OCI-LY3 (cell line): ENCODE measurements around the gene AHCYL2.

Source experiments
- H2AFZ ChIP-seq: fragments of 200-600, 300-600 bp; shearing (Covaris generic); 2 replicates; pipeline ENCODE4 v1.6.0; 2014; ENCODE audit warnings: antibody characterized with exemption, low read depth, low read length
- H3K27ac ChIP-seq: fragments of 200-600, 300-600 bp; sonication (generic); 2 replicates; pipeline ENCODE4 v1.5.1; 2014; ENCODE audit warnings: mild to moderate bottlenecking, low read length, moderate library complexity, mixed read lengths
- H3K27me3 ChIP-seq: fragments of 200-600, 300-600 bp; sonication (generic); 2 replicates; pipeline ENCODE4 v1.6.1; 2014; ENCODE audit warnings: low read depth, low read length, mixed read lengths
- H3K36me3 ChIP-seq: fragments of 200-600, 300-600 bp; sonication (generic); replicated peaks from 2 replicates; pipeline ENCODE3; 2014; ENCODE audit warnings: low read depth, low read length, mixed read lengths
- H3K4me1 ChIP-seq: fragments of 300-600, 200-600 bp; sonication (generic); 2 replicates; pipeline ENCODE4 v1.6.1; 2014; ENCODE audit warnings: low read length, mixed read lengths
- H3K4me2 ChIP-seq: fragments of 200-600, 300-600 bp; sonication (generic); 2 replicates; pipeline ENCODE4 v1.6.1; 2014; ENCODE audit warnings: low read length, mixed read lengths
- H3K4me3 ChIP-seq: fragments of 300-600, 200-600 bp; sonication (generic); 2 replicates; pipeline ENCODE4 v1.5.1; 2014; ENCODE audit warnings: antibody characterized with exemption, mild to moderate bottlenecking, low read length, moderate library complexity
- H3K79me2 ChIP-seq: fragments of 300-600, 200-600 bp; shearing (Covaris generic); 2 replicates; pipeline ENCODE4 v1.6.1; 2014; ENCODE audit warnings: mild to moderate bottlenecking, low read length, mixed read lengths
- H3K9ac ChIP-seq: fragments of 300-600, 200-600 bp; shearing (Covaris generic); 2 replicates; pipeline ENCODE4 v1.6.0; 2014; ENCODE audit warnings: mild to moderate bottlenecking, low read length, moderate library complexity
- H3K9me3 ChIP-seq: fragments of 200-600, 300-600 bp; shearing (Covaris generic); 2 replicates; pipeline ENCODE4 v1.6.1; 2014; ENCODE audit warnings: low read length, mixed read lengths; ENCODE audit not compliant: insufficient read depth
- H4K20me1 ChIP-seq: fragments of 200-600, 300-600 bp; sonication (generic); 2 replicates; pipeline ENCODE4 v1.6.1; 2016; ENCODE audit warnings: low read length, mixed read lengths; ENCODE audit not compliant: insufficient read depth
- EZH2phosphoT487 ChIP-seq: fragments of 200-600 bp; shearing (Covaris generic); IDR thresholded peaks from 2 replicates; pipeline ENCODE4 v1.6.1; 2018; ENCODE audit warnings: antibody characterized with exemption, mixed run types, low read depth
- TF ChIP-seq, protein P1 (sequence below): fragments of 200-600, 300-600 bp; sonication (generic); IDR thresholded peaks from 2 replicates; pipeline ENCODE4 v1.5.1; 2014; ENCODE audit warnings: antibody characterized with exemption, low read length, low read depth

The AHCYL2 gene

DNA sequence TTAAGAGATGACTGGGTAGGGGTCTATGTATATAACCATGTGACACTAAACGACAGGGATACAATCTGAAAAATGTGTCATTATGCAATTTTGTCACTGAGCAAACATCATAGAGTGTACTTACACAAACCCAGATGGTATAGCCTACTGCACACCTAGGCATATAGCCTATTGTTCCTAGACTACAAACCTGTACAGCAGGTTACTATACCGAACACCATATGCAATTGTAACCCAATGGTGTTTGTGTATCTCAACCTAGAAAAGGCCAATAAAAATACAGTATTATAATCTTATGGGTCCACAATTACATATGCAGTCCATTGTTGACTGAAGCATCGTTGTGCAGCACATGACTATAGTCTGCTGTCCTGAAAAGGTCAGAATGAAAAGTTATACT, 232.3 kb downstream of the AHCYL2 start:
- no peak for TF ChIP-seq EZH2phosphoT487
- TF ChIP-seq, protein P1, sequence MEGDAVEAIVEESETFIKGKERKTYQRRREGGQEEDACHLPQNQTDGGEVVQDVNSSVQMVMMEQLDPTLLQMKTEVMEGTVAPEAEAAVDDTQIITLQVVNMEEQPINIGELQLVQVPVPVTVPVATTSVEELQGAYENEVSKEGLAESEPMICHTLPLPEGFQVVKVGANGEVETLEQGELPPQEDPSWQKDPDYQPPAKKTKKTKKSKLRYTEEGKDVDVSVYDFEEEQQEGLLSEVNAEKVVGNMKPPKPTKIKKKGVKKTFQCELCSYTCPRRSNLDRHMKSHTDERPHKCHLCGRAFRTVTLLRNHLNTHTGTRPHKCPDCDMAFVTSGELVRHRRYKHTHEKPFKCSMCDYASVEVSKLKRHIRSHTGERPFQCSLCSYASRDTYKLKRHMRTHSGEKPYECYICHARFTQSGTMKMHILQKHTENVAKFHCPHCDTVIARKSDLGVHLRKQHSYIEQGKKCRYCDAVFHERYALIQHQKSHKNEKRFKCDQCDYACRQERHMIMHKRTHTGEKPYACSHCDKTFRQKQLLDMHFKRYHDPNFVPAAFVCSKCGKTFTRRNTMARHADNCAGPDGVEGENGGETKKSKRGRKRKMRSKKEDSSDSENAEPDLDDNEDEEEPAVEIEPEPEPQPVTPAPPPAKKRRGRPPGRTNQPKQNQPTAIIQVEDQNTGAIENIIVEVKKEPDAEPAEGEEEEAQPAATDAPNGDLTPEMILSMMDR = no peak
- H3K36me3 ChIP-seq = peaks cover 6% of the 10 kb centered on the region

DNA sequence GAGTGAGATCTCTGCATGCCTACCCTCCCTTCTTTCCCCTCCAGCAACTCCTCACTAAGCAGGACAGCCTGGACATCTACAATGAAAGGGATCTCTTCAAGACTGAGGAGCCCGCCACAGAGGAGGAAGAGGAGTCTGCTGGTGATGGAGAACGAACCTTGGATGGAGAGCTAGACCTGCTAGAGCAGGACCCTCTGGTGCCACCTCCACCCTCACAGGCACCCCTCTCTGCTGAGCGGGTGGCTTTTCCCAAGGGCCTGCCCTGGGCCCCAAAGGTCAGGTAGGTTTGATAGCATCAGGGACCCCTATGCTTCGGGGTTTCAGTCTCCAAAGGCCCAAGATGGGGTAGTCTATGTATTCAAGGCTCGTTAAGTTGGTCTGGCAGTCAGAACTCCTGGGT, 233.3 kb downstream of the AHCYL2 start:
- TF ChIP-seq EZH2phosphoT487 = no peak
- TF ChIP-seq, protein P1 = no peak
- H3K27ac ChIP-seq = no peak overlapping the region
- peaks cover 6% of the 10 kb centered on the region for H3K36me3 ChIP-seq
- no peaks in the 10 kb centered on the region for H3K4me1 ChIP-seq
- H3K9ac ChIP-seq = no peak overlapping the region
- no peaks in the 10 kb centered on the region for H4K20me1 ChIP-seq
- H3K27me3 ChIP-seq = no peaks in the 10 kb centered on the region
- no peak overlapping the region for H3K4me3 ChIP-seq
- H3K9me3 ChIP-seq = no peaks in the 10 kb centered on the region
- no peak overlapping the region for H3K4me2 ChIP-seq
- H2AFZ ChIP-seq = no peak overlapping the region
- H3K79me2 ChIP-seq = no peaks in the 10 kb centered on the region

More for the DNA sequence above, 232.3 kb downstream of the AHCYL2 start:
- no peak overlapping the region for H3K9ac ChIP-seq
- no peaks in the 10 kb centered on the region for H4K20me1 ChIP-seq
- H3K4me3 ChIP-seq = no peak overlapping the region
- H3K4me2 ChIP-seq = no peak overlapping the region
- H3K4me1 ChIP-seq = peaks cover 4% of the 10 kb centered on the region; the same call in 1 of the 2 replicates
- no peaks in the 10 kb centered on the region for H3K9me3 ChIP-seq
- no peak overlapping the region for H2AFZ ChIP-seq
- H3K27me3 ChIP-seq = no peaks in the 10 kb centered on the region
- H3K27ac ChIP-seq = no peak overlapping the region
- no peaks in the 10 kb centered on the region for H3K79me2 ChIP-seq

DNA sequence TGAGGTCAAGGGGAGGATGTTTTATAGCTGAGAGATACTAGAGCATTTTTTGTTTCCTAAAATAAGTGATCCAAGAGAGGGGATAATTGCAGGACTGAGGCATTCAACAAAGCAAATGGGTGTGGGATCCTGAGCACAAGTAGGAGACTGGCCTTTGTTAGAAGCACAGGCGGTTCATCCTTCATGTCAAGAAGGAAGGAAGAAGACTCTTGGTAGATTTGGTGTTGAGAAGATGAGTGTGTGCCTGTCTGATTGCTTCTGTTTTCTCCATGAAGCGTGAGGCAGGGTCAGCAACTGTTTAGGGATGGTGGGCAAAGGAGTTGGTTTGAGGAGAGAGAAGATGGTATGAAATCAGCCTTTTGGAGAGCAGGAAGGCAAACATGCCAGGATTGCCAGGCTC, 237.0 kb downstream of the AHCYL2 start:
- no peak overlapping the region for H3K9ac ChIP-seq
- no peaks in the 10 kb centered on the region for H3K27me3 ChIP-seq
- H3K36me3 ChIP-seq = peaks cover 6% of the 10 kb centered on the region
- TF ChIP-seq, protein P1 = no peak
- no peak overlapping the region for H3K4me2 ChIP-seq
- no peaks in the 10 kb centered on the region for H4K20me1 ChIP-seq
- H3K4me1 ChIP-seq = no peaks in the 10 kb centered on the region
- no peak overlapping the region for H3K4me3 ChIP-seq
- H3K27ac ChIP-seq = no peak overlapping the region
- no peaks in the 10 kb centered on the region for H3K9me3 ChIP-seq
- no peak overlapping the region for H2AFZ ChIP-seq
- H3K79me2 ChIP-seq = no peaks in the 10 kb centered on the region

DNA sequence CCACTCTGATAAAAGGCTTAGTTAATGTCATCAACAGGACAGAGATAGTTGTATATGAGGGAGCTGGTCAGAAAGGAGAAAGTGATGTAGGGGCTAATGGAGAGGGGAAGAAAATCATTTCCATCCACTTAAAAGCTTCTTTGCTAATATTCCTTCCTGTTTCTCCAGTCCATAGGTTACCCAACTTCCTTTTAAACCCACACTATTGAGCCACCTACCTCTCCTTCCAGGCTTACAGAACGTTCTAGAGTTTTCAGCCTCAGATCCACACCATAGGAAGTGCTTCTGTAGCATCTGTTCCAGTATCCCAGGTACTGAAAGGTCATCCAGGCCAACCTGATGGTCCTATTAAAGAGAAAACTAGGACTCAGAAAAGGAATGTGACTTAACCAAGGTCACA, 237.6 kb downstream of the AHCYL2 start:
- Histone ChIP-seq H3K4me1 (no peaks in the 10 kb centered on the region), H4K20me1 (no peaks in the 10 kb centered on the region), H3K36me3 (peaks cover 6% of the 10 kb centered on the region), H3K9me3 (no peaks in the 10 kb centered on the region), H3K4me2 (no peak overlapping the region), H3K27ac (no peak overlapping the region), H3K27me3 (no peaks in the 10 kb centered on the region), H3K79me2 (no peaks in the 10 kb centered on the region), H3K4me3 (no peak overlapping the region), H2AFZ (no peak overlapping the region), H3K9ac (no peak overlapping the region)
- TF ChIP-seq, protein P1 = no peak
- no peak for TF ChIP-seq EZH2phosphoT487
